ENCODE data around the gene CYBC1.

GRCh38 chr17:82408938-82409318 is 41.6 kb downstream of the CYBC1 start:
- TF ChIP-seq CTCF (IDR thresholded peaks at IDR 0.05) (no peak), POLR2AphosphoS5 (IDR thresholded peaks at IDR 0.05) (no peak), EP300 (IDR thresholded peaks at IDR 0.05) (no peak), POLR2A (IDR thresholded peaks at IDR 0.05) (no peak)
